ENCODE measurements around the gene TXNDC8.

The TXNDC8 gene

GRCh38 chr9:110260911-110261310, 76.8 kb downstream of the TXNDC8 start:
- Histone ChIP-seq H3K4me1 (ENCODE audit: control insufficient read depth, low read length) (peaks cover 9% of the 10 kb centered on the region), H3K36me3 (ENCODE audit: control insufficient read depth, low read length) (no peaks in the 10 kb centered on the region; the same call in 1 of the 2 replicates), H3K9me3 (ENCODE audit: control insufficient read depth, insufficient read depth, low read length) (no peaks in the 10 kb centered on the region), H3K4me2 (ENCODE audit: low read length) (no peak overlapping the region), H3K27ac (ENCODE audit: low read depth, low read length) (no peak overlapping the region), H3K9me2 (replicated peaks; ENCODE audit: control insufficient read depth, low read length) (no peaks in the 10 kb centered on the region), H3K4me3 (ENCODE audit: low read length) (no peak overlapping the region), H3K79me2 (ENCODE audit: control insufficient read depth, low read length) (peaks cover 4% of the 10 kb centered on the region), H4K20me1 (ENCODE audit: control insufficient read depth, insufficient read depth, low read depth, low read length) (no peaks in the 10 kb centered on the region), H3K27me3 (ENCODE audit: control insufficient read depth, low read length) (peaks cover 32% of the 10 kb centered on the region), H3F3A (ENCODE audit: control insufficient read depth, insufficient read depth) (no peaks in the 10 kb centered on the region)
- TF ChIP-seq EZH2phosphoT487 (IDR thresholded peaks at IDR 0.05; ENCODE audit: borderline replicate concordance, low read length), result no peak

DNA sequence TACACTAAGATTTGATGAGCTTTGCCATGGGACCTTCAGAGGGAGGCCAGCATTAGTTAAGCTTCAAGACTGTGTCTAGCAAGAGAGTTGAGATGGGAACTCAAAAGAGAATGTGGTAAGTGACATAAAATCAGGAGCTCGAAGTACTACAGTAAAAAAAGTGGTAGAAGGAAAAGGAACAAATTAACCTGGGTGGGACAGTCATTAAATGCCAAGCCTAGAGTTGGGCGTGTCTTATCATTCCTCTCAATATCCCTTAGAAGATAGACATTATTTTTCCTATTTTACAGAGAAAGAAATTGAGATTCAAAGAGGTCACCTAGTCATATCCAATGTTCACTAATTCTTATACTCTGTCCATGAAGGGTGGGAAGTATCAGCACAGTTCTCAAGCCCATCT, 78.1 kb downstream of the TXNDC8 start:
- no peak overlapping the region for H3K4me2 ChIP-seq (ENCODE audit: low read length)
- H3K27ac ChIP-seq (ENCODE audit: low read depth, low read length), result no peak overlapping the region
- no peak overlapping the region for H3K4me3 ChIP-seq (ENCODE audit: low read length)
- H3K79me2 ChIP-seq (ENCODE audit: control insufficient read depth, low read length), result peaks cover 18% of the 10 kb centered on the region
- no peaks in the 10 kb centered on the region for H3K9me2 ChIP-seq (replicated peaks; ENCODE audit: control insufficient read depth, low read length)
- H3F3A ChIP-seq (ENCODE audit: control insufficient read depth, insufficient read depth), result no peaks in the 10 kb centered on the region
- H3K4me1 ChIP-seq (ENCODE audit: control insufficient read depth, low read length), result peaks cover 18% of the 10 kb centered on the region
- no peaks in the 10 kb centered on the region for H3K9me3 ChIP-seq (ENCODE audit: control insufficient read depth, insufficient read depth, low read length)
- TF ChIP-seq CTCF (IDR thresholded peaks at IDR 0.05; ENCODE audit: low read depth, low read length, poor library complexity, severe bottlenecking) (no peak), EZH2phosphoT487 (IDR thresholded peaks at IDR 0.05; ENCODE audit: borderline replicate concordance, low read length) (no peak)
- peaks cover 32% of the 10 kb centered on the region for H3K27me3 ChIP-seq (ENCODE audit: control insufficient read depth, low read length)
- H4K20me1 ChIP-seq (ENCODE audit: control insufficient read depth, insufficient read depth, low read depth, low read length), result peaks cover 8% of the 10 kb centered on the region; the same call in 1 of the 2 replicates
- peaks cover 2% of the 10 kb centered on the region; the same call in 1 of the 2 replicates for H3K36me3 ChIP-seq (ENCODE audit: control insufficient read depth, low read length)

DNA sequence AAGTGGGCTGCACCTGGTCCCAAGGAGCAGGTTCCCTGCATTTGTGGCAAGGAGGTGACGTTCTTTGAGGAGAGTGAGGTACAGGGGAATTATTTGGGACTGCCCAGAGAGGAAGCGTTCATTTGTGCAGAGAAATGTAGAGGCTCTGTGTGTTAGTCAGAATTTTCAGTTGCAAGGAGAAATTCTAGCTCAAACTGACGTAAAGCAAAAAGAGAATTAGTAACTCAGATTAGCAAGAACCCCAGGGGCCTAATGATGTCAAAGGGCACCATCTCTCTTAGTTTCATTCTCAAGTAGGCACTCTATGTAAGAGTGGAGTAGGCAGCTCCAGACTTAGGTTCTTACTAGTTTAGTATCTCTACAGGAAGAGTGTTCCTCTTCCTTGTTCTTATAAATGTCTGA, 79.0 kb downstream of the TXNDC8 start:
- no peak overlapping the region for H3K4me3 ChIP-seq (ENCODE audit: low read length)

More for the DNA sequence above, 79.0 kb downstream of the TXNDC8 start:
- Histone ChIP-seq H4K20me1 (ENCODE audit: control insufficient read depth, insufficient read depth, low read depth, low read length) (peaks cover 10% of the 10 kb centered on the region; the same call in 1 of the 2 replicates), H3K27me3 (ENCODE audit: control insufficient read depth, low read length) (peaks cover 32% of the 10 kb centered on the region), H3K4me2 (ENCODE audit: low read length) (no peak overlapping the region), H3K79me2 (ENCODE audit: control insufficient read depth, low read length) (peaks cover 26% of the 10 kb centered on the region), H3F3A (ENCODE audit: control insufficient read depth, insufficient read depth) (no peaks in the 10 kb centered on the region), H3K36me3 (ENCODE audit: control insufficient read depth, low read length) (peaks cover 2% of the 10 kb centered on the region; the same call in 1 of the 2 replicates), H3K27ac (ENCODE audit: low read depth, low read length) (no peak overlapping the region), H3K9me3 (ENCODE audit: control insufficient read depth, insufficient read depth, low read length) (no peaks in the 10 kb centered on the region), H3K4me1 (ENCODE audit: control insufficient read depth, low read length) (peaks cover 26% of the 10 kb centered on the region), H3K9me2 (replicated peaks; ENCODE audit: control insufficient read depth, low read length) (no peaks in the 10 kb centered on the region)
- no peak for TF ChIP-seq CTCF (IDR thresholded peaks at IDR 0.05; ENCODE audit: low read depth, low read length, poor library complexity, severe bottlenecking)
- TF ChIP-seq EZH2phosphoT487 (IDR thresholded peaks at IDR 0.05; ENCODE audit: borderline replicate concordance, low read length), result no peak
